ENCODE results near the gene CALM1.

The CALM1 gene

GRCh38 chr14:90399541-90400444, 3.0 kb downstream of the CALM1 start (continued):
- TF ChIP-seq REST (tag by site-specific recombination; IDR thresholded peaks at IDR 0.05) (peak; percentile 67; the same call in 1 of the 2 replicates), GLIS2 (tag by site-specific recombination; IDR thresholded peaks at IDR 0.05) (no peak), AEBP2 (tag by site-specific recombination; IDR thresholded peaks at IDR 0.05; ENCODE audit: borderline replicate concordance) (no peak), KLF17 (tag by site-specific recombination; IDR thresholded peaks at IDR 0.05) (no peak), ZSCAN23 (tag by site-specific recombination; IDR thresholded peaks at IDR 0.05) (no peak), OSR2 (tag by site-specific recombination; IDR thresholded peaks at IDR 0.05) (peak; percentile 27; the same call in 1 of the 2 replicates), ZNF416 (tag by site-specific recombination; IDR thresholded peaks at IDR 0.05) (no peak), ZNF837 (tag by site-specific recombination; IDR thresholded peaks at IDR 0.05) (no peak), ZNF324 (tag by site-specific recombination; IDR thresholded peaks at IDR 0.05) (no peak), BCL11A (tag by site-specific recombination; IDR thresholded peaks at IDR 0.05; ENCODE audit: low read depth) (no peak), ZXDB (tag by site-specific recombination; IDR thresholded peaks at IDR 0.05) (peak; percentile 64), REPIN1 (tag by site-specific recombination; IDR thresholded peaks at IDR 0.05; ENCODE audit: low read depth) (no peak), KLF9 (tag by site-specific recombination; IDR thresholded peaks at IDR 0.05; ENCODE audit: low read depth) (peak; percentile 55; the same call in 1 of the 2 replicates), ZNF311 (tag by site-specific recombination; IDR thresholded peaks at IDR 0.05; ENCODE audit: borderline replicate concordance) (no peak), KLF1 (tag by site-specific recombination; IDR thresholded peaks at IDR 0.05) (peak; percentile 24; the same call in 1 of the 2 replicates), SP7 (tag by site-specific recombination; IDR thresholded peaks at IDR 0.05) (peak; percentile 65), TRIM28 (IDR thresholded peaks at IDR 0.05; ENCODE audit: borderline replicate concordance, low read length) (peak; percentile 64; the same call in 1 of the 2 replicates), ZNF354C (tag by site-specific recombination; IDR thresholded peaks at IDR 0.05; ENCODE audit: borderline replicate concordance, low read depth) (no peak), KLF10 (tag by site-specific recombination; IDR thresholded peaks at IDR 0.05) (peak; percentile 47; the same call in 1 of the 2 replicates), RBAK (tag by site-specific recombination; IDR thresholded peaks at IDR 0.05) (no peak), ZNF148 (tag by site-specific recombination; IDR thresholded peaks at IDR 0.05; ENCODE audit: borderline replicate concordance) (no peak)
- TF ChIP-seq, protein P1, sequence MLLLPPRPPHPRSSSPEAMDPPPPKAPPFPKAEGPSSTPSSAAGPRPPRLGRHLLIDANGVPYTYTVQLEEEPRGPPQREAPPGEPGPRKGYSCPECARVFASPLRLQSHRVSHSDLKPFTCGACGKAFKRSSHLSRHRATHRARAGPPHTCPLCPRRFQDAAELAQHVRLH (tag by site-specific recombination; IDR thresholded peaks at IDR 0.05): peak; percentile 42; the same call in 1 of the 2 replicates
- TF ChIP-seq, protein P2, sequence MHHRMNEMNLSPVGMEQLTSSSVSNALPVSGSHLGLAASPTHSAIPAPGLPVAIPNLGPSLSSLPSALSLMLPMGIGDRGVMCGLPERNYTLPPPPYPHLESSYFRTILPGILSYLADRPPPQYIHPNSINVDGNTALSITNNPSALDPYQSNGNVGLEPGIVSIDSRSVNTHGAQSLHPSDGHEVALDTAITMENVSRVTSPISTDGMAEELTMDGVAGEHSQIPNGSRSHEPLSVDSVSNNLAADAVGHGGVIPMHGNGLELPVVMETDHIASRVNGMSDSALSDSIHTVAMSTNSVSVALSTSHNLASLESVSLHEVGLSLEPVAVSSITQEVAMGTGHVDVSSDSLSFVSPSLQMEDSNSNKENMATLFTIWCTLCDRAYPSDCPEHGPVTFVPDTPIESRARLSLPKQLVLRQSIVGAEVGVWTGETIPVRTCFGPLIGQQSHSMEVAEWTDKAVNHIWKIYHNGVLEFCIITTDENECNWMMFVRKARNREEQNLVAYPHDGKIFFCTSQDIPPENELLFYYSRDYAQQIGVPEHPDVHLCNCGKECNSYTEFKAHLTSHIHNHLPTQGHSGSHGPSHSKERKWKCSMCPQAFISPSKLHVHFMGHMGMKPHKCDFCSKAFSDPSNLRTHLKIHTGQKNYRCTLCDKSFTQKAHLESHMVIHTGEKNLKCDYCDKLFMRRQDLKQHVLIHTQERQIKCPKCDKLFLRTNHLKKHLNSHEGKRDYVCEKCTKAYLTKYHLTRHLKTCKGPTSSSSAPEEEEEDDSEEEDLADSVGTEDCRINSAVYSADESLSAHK (tag by site-specific recombination; IDR thresholded peaks at IDR 0.05): peak; percentile 37; the same call in 1 of the 2 replicates

Measured in HEK293 (cell line).